ENCODE results near the gene APMAP.
A peak's percentile ranks its signal among the peaks of the same experiment; 100 is the strongest.
"Not testable (repeated sequence)": the region's sequence is repeated elsewhere in the genome, so short reads cannot be mapped to it uniquely, and the experiment has no call there.

DNA sequence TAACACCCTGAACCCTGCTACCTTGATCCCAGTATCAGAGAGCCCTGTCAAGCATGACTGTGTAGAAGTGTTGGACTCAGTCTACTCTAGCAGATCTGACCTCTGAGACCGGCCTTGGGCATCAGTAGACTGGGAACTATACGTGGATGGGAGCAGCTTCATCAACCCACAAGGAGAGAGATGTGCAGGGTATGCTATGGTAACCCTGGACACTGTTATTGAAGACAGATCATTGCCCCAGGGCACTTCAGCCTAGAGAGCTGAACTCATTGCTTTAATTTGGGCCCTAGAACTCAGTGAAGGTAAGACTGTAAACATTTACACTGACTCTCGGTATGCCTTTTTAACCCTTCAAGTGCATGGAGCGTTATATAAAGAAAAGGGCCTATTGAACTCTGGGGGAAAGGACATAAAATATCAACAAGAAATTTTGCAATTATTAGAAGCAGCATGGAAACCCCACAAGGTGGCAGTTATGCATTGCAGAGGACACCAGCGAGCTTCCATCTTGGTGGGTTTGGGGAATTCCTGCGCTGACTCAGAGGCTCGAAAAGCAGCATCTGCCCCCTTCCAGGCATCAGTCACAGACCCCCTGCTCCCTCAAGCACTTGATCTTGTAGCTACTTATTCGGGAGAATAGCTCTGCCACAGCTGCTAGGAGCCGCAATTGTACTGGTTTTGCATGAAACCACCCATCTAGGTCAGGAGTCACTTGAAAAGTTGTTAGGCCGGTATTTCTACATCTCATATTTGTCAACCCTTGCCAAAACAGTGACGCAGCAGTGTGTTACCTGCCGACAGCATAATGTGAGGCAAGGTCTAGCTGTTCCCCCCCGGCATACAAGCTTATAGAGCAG is 62.5 kb downstream of the APMAP start:
- TF ChIP-seq, protein P1, sequence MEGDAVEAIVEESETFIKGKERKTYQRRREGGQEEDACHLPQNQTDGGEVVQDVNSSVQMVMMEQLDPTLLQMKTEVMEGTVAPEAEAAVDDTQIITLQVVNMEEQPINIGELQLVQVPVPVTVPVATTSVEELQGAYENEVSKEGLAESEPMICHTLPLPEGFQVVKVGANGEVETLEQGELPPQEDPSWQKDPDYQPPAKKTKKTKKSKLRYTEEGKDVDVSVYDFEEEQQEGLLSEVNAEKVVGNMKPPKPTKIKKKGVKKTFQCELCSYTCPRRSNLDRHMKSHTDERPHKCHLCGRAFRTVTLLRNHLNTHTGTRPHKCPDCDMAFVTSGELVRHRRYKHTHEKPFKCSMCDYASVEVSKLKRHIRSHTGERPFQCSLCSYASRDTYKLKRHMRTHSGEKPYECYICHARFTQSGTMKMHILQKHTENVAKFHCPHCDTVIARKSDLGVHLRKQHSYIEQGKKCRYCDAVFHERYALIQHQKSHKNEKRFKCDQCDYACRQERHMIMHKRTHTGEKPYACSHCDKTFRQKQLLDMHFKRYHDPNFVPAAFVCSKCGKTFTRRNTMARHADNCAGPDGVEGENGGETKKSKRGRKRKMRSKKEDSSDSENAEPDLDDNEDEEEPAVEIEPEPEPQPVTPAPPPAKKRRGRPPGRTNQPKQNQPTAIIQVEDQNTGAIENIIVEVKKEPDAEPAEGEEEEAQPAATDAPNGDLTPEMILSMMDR (IDR thresholded peaks at IDR 0.05; ENCODE audit: poor library complexity), result peak; percentile 18
- TF ChIP-seq EZH2 (IDR thresholded peaks at IDR 0.05; ENCODE audit: borderline replicate concordance), result not testable (repeated sequence)
